Medulla oblongata (tissue), 1 donor: ENCODE measurements around the gene CA9.

Experiments
- DNase-seq: peaks from one replicate; pipeline ENCODE4 v3.0.0-alpha.2; 2015; ENCODE audit errors: extremely low spot score

Gene CA9

GRCh38 chr9:35717132-35717870 is 43.6 kb downstream of the CA9 start:
- no peak for DNase-seq

- DNase-seq: no peak
These were observed 45.2 kb downstream of the CA9 start for GRCh38 chr9:35718721-35719511.

GRCh38 chr9:35719546-35719945 is 45.8 kb downstream of the CA9 start:
- no peak for DNase-seq

- DNase-seq: no peak
These were observed 49.7 kb downstream of the CA9 start for GRCh38 chr9:35723426-35723825.

GRCh38 chr9:35723908-35724307 is 50.2 kb downstream of the CA9 start:
- no peak for DNase-seq

- DNase-seq: no peak
These were observed 51.6 kb downstream of the CA9 start for GRCh38 chr9:35725362-35725761.

GRCh38 chr9:35726931-35727330 is 53.2 kb downstream of the CA9 start:
- DNase-seq: peak; percentile 48

GRCh38 chr9:35727676-35728040 is 53.9 kb downstream of the CA9 start:
- DNase-seq: no peak

GRCh38 chr9:35728041-35728971 is 54.6 kb downstream of the CA9 start:
- peak; percentile 67 for DNase-seq

- DNase-seq: no peak
These were observed 55.4 kb downstream of the CA9 start for GRCh38 chr9:35729101-35729500.

GRCh38 chr9:35729700-35730485 is 56.2 kb downstream of the CA9 start:
- peak; percentile 68 for DNase-seq

GRCh38 chr9:35730486-35730854 is 56.7 kb downstream of the CA9 start:
- no peak for DNase-seq
